ENCODE data around the gene RMP24.
A peak's percentile ranks its signal among the peaks of the same experiment; 100 is the strongest.

Gene RMP24

GRCh38 chr18:35993013-35993412 lies 20.5 kb downstream of the RMP24 start:
- no peak for DNase-seq
- Histone ChIP-seq H3K36me3 (peaks cover 0 to 37% (median 6%) of the 10 kb centered on the region in 4 donors), H3K4me3 (no peak overlapping the region), H3K27me3 (no peaks in the 10 kb centered on the region), H3K27ac (no peak overlapping the region), H3K9me3 (no peaks in the 10 kb centered on the region), H3K4me1 (no peaks in the 10 kb centered on the region)
- 95 to 96% methylated on average over 6 of the region's 6 CpGs for WGBS, 2 donors
- TF ChIP-seq EP300 (IDR thresholded peaks at IDR 0.05): no peak
- no peak for TF ChIP-seq CTCF (IDR thresholded peaks at IDR 0.05)
- TF ChIP-seq POLR2AphosphoS5 (IDR thresholded peaks at IDR 0.05): no peak
- no peak for TF ChIP-seq POLR2A (IDR thresholded peaks at IDR 0.05)
- no peak for ATAC-seq (ENCODE audit: low FRiP score in 2 of 2)

GRCh38 chr18:35998967-35999366 lies 26.5 kb downstream of the RMP24 start:
- Histone ChIP-seq H3K4me1 (no peaks in the 10 kb centered on the region), H3K27ac (no peak overlapping the region), H3K9me3 (no peaks in the 10 kb centered on the region), H3K4me3 (no peak overlapping the region), H3K36me3 (no peaks in the 10 kb centered on the region), H3K27me3 (no peaks in the 10 kb centered on the region)
- WGBS, 2 donors: 67 to 78% methylated on average over 1 of the region's 1 CpG
- DNase-seq (no peak), ATAC-seq (ENCODE audit: low FRiP score in 2 of 2) (no peak)
- TF ChIP-seq CTCF (IDR thresholded peaks at IDR 0.05) (peak in 1 of 6 experiments; percentile 35), EP300 (IDR thresholded peaks at IDR 0.05) (no peak)

GRCh38 chr18:35999925-36000324 lies 27.4 kb downstream of the RMP24 start:
- Histone ChIP-seq H3K9me3 (no peaks in the 10 kb centered on the region), H3K36me3 (no peaks in the 10 kb centered on the region), H3K27me3 (no peaks in the 10 kb centered on the region), H3K4me1 (no peaks in the 10 kb centered on the region), H3K27ac (no peak overlapping the region), H3K4me3 (no peak overlapping the region)
- WGBS, 2 donors: 64 to 70% methylated on average over 1 of the region's 1 CpG
- no peak for TF ChIP-seq EP300 (IDR thresholded peaks at IDR 0.05)
- TF ChIP-seq POLR2A (IDR thresholded peaks at IDR 0.05): no peak
- TF ChIP-seq CTCF (IDR thresholded peaks at IDR 0.05): no peak
- TF ChIP-seq POLR2AphosphoS5 (IDR thresholded peaks at IDR 0.05): no peak
- DNase-seq (no peak), ATAC-seq (ENCODE audit: low FRiP score in 2 of 2) (no peak)

- DNase-seq: no peak
- Histone ChIP-seq H3K27ac (no peak overlapping the region), H3K9me3 (no peaks in the 10 kb centered on the region), H3K4me3 (no peak overlapping the region), H3K27me3 (no peaks in the 10 kb centered on the region), H3K4me1 (no peaks in the 10 kb centered on the region), H3K36me3 (no peaks in the 10 kb centered on the region)
- TF ChIP-seq POLR2A (IDR thresholded peaks at IDR 0.05) (no peak), EP300 (IDR thresholded peaks at IDR 0.05) (no peak), CTCF (IDR thresholded peaks at IDR 0.05) (no peak), POLR2AphosphoS5 (IDR thresholded peaks at IDR 0.05) (no peak)
- 92 to 96% methylated on average over 2 of the region's 2 CpGs for WGBS, 2 donors
- ATAC-seq (ENCODE audit: low FRiP score in 2 of 2): no peak
Measured at GRCh38 chr18:36006997-36007396, 34.5 kb downstream of the RMP24 start.

- Histone ChIP-seq H3K9me3 (no peaks in the 10 kb centered on the region), H3K4me3 (no peak overlapping the region), H3K4me1 (no peaks in the 10 kb centered on the region), H3K27ac (no peak overlapping the region), H3K36me3 (no peaks in the 10 kb centered on the region), H3K27me3 (no peaks in the 10 kb centered on the region)
- no peak for DNase-seq
- no peak for ATAC-seq (ENCODE audit: low FRiP score in 2 of 2)
- 76 to 79% methylated on average over 3 of the region's 3 CpGs for WGBS, 2 donors
- TF ChIP-seq POLR2A (IDR thresholded peaks at IDR 0.05): no peak
- TF ChIP-seq CTCF (IDR thresholded peaks at IDR 0.05): no peak
- no peak for TF ChIP-seq POLR2AphosphoS5 (IDR thresholded peaks at IDR 0.05)
- no peak for TF ChIP-seq EP300 (IDR thresholded peaks at IDR 0.05)
Measured at GRCh38 chr18:36009214-36009613, 36.7 kb downstream of the RMP24 start.
